Cardiac muscle cell (in vitro differentiated cells and primary cell): ENCODE results near the gene TNIP2. TPM values are rescaled to one million over a fixed set of nuclear protein-coding genes. Genes with fewer than 3 reads are reported as not detected.
A peak's percentile ranks its signal among the peaks of the same experiment; 100 is the strongest.

Experiments used
- DNase-seq, 2 donors: peaks; one replicate each; pipeline versions ENCODE4 v3.0.0 to v3.0.0-alpha.2; 2010 to 2017; ENCODE audit warnings: low read depth in 1 of 2, low spot score in 1 of 2
- H3K27ac ChIP-seq: fragments of 200-600 bp; sonication (generic); 2 replicates; pipeline ENCODE4 v1.5.1; 2016
- H3K27me3 ChIP-seq: fragments of 200-600 bp; sonication (generic); 2 replicates; pipeline ENCODE4 v1.6.0; 2016; ENCODE audit warnings: control low read depth
- H3K36me3 ChIP-seq: fragments of 200-600 bp; sonication (generic); 2 replicates; pipeline ENCODE4 v1.5.1; 2016; ENCODE audit warnings: control low read depth
- H3K4me1 ChIP-seq: fragments of 200-600 bp; sonication (generic); 2 replicates; pipeline ENCODE4 v1.8.1; 2017; ENCODE audit warnings: low read depth, mild to moderate bottlenecking, mixed run types
- H3K4me3 ChIP-seq: fragments of 200-600 bp; sonication (generic); 2 replicates; pipeline ENCODE4 v1.5.1; 2016; ENCODE audit warnings: mild to moderate bottlenecking
- H3K9me3 ChIP-seq: fragments of 200-600 bp; sonication (generic); 2 replicates; pipeline ENCODE4 v1.5.1; 2017; ENCODE audit warnings: low read depth, mild to moderate bottlenecking, control low read depth
- polyA plus RNA-seq: library from polyadenylated mRNA; unstranded; fragments of >200 nt; fragmentation: Nextera tagmentation; extraction: Ambion mirVana; gene quantifications from 2 replicates; pipeline ENCODE4 v1.2.1, GENCODE V29; 2016
- total RNA-seq: library from RNA; depleted of rRNA; stranded (reverse); fragments of >200 nt; gene quantifications from 2 replicates; pipeline ENCODE4 v1.2.3, GENCODE V29; 2016
- TF ChIP-seq, protein P1 (sequence below): IDR thresholded peaks from 2 replicates; pipeline ENCODE4 v1.5.1; 2012; ENCODE audit warnings: low read depth, mild to moderate bottlenecking, low read length

Gene TNIP2, protein sequence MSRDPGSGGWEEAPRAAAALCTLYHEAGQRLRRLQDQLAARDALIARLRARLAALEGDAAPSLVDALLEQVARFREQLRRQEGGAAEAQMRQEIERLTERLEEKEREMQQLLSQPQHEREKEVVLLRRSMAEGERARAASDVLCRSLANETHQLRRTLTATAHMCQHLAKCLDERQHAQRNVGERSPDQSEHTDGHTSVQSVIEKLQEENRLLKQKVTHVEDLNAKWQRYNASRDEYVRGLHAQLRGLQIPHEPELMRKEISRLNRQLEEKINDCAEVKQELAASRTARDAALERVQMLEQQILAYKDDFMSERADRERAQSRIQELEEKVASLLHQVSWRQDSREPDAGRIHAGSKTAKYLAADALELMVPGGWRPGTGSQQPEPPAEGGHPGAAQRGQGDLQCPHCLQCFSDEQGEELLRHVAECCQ
- 41.7 and 58.5 TPM in 2 replicates for total RNA-seq
- 32.7 and 48.3 TPM in 2 replicates for polyA plus RNA-seq

DNA sequence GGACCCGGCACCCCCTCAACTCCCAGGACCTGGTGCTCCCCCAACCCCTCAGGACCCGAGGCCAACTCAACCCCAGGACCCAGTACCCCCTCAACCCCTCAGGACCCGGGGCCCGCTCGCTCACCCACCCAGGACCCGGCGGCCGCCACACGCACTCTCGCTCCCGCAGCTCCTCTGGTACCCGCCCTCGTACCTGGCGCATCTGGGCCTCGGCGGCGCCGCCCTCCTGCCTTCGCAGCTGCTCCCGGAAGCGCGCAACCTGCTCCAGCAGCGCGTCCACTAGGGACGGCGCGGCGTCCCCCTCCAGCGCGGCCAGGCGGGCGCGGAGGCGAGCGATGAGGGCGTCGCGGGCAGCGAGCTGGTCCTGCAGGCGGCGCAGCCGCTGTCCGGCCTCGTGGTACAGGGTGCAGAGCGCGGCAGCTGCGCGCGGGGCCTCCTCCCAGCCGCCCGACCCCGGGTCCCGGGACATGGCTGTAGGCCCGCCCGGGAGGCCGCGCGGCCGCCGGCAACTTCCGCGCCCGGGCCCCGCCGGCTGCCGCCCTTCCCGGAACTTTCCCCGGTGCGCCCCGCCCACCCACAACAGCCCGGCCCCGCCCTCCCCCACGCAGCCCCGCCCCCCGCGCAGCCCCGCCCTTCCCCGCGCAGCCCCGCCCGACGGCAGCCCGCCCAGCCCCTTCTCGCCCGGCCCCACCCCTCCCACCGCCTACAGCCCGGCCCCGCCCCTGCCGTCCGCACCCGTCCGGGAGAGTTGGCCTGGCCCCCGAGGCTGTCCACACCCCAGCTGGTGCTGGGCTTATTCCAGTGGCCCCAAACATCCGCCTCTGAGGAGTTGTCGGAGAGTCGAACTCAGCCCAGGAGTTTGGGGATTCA, at the start of gene TNIP2:
TSS of gene TNIP2 (minus strand) at position 516 of the 870 bp plus-strand sequence. CDS start at position 469, 47 bp downstream.
- no peaks in the 10 kb centered on the region for H3K27me3 ChIP-seq
- peak within 1 kb of the TSS; percentile 59 for H3K27ac ChIP-seq
- peak within 1 kb of the TSS; percentile 93 for H3K4me3 ChIP-seq

DNA sequence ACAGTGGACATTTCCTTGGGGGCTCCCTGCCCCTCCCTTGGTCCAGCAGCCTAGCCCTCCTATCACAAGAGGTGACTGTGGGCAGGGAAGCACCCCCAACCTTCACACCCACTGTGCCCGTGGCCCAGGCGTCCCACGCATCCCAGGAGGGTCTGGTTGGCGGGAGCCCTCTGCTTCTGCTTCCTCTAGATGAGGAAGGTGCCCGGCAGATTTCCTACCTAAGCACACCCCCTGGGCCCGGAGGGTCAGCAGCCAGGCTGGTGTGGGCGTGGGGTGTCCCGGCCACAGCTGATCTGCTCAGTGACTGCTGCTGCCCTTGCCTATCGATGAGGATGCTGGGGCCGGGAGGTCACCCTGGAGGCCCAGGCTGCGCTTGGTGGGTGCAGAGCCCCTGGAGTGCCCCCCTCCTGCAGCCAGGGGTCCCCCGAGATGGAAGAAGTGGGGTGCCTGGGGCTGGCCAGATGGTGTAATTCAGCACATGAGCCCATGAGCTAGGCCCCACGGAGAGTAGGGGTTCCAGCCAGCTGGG, 48.9 kb upstream of the TNIP2 start:
- Histone ChIP-seq H3K9me3 (no peaks in the 10 kb centered on the region), H3K4me1 (peaks cover 19% of the 10 kb centered on the region), H3K4me3 (no peak overlapping the region), H3K27ac (no peak overlapping the region), H3K27me3 (no peaks in the 10 kb centered on the region), H3K36me3 (no peaks in the 10 kb centered on the region)
- DNase-seq = no peak
- TF ChIP-seq, protein P1, sequence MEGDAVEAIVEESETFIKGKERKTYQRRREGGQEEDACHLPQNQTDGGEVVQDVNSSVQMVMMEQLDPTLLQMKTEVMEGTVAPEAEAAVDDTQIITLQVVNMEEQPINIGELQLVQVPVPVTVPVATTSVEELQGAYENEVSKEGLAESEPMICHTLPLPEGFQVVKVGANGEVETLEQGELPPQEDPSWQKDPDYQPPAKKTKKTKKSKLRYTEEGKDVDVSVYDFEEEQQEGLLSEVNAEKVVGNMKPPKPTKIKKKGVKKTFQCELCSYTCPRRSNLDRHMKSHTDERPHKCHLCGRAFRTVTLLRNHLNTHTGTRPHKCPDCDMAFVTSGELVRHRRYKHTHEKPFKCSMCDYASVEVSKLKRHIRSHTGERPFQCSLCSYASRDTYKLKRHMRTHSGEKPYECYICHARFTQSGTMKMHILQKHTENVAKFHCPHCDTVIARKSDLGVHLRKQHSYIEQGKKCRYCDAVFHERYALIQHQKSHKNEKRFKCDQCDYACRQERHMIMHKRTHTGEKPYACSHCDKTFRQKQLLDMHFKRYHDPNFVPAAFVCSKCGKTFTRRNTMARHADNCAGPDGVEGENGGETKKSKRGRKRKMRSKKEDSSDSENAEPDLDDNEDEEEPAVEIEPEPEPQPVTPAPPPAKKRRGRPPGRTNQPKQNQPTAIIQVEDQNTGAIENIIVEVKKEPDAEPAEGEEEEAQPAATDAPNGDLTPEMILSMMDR = no peak

More for the DNA sequence above, at the start of gene TNIP2:
- peak; percentile 88 to 91 for DNase-seq
- TF ChIP-seq, protein P1 = peak; percentile 26
- Histone ChIP-seq H3K36me3 (no peaks in the 10 kb centered on the region), H3K9me3 (no peaks in the 10 kb centered on the region), H3K4me1 (peaks cover 11% of the 10 kb centered on the region)

DNA sequence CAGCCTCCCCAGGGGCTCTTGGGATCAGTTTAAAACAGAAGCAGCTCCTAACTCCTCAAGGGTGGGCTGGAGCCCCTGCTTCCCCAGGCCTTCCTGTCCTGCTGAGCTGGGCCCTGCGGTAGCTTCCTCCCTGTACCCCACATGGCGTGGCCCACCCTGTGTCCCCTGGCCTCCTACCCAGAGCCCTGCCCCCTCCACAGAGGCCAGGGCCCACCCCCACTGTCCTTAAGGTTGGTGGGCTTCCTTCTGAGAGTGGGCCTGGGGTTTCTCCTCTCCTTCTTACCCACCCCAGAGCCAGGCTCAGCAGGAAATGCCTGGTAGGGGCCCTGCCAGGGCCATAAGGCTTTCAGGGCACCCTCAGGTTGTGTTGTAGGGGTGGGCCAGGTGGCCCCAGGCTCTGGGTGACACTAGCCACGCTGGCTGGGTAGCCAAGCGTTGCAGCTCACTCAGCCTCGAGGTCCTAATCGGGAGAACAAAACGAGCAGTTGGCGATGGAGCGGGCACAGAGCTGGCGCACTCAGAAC, 48.4 kb upstream of the TNIP2 start:
- Histone ChIP-seq H3K4me3 (no peak overlapping the region), H3K9me3 (no peaks in the 10 kb centered on the region), H3K27ac (no peak overlapping the region), H3K36me3 (no peaks in the 10 kb centered on the region), H3K27me3 (no peaks in the 10 kb centered on the region), H3K4me1 (peaks cover 24% of the 10 kb centered on the region)
- TF ChIP-seq, protein P1 = no peak
- no peak for DNase-seq

DNA sequence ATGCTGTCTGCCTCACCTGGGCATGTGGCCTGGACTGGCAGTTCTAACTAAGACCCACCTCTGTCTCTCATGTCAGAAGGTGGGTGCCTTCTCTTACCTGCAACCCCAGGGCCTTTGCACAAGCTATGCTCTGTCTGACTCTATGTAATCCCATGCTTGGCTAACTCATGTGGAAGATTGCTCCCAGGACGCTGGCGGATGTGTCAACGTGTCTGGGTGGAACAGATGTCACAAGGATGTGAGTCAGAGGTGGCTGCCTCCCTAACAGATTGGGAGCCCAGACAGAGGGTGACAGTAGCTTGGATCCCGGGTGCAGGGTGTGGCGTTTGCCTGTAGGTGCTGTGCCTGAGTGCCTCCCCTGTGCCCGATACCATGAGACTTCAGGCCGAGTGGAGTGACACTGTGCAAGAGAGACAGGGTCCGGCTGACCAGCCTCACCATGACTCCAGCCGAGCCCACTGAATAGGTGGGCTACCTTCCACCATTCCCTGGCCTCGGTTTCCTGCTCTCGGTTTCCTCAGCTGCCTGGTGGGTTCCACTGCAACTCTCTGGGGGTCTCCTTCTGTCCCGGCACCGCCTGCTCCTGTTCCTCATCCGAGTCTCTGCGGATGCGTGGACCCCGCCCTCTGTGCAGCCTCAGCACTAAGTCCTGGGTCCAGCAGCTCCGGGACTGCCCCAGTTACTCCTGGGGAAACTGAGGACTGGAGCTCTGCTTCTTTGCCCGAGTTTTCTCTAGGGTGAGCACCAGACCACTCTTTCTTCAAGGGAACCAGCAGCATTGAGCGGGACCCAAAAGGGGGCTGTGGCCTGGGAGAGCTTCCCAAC, 47.7 kb upstream of the TNIP2 start:
- TF ChIP-seq, protein P1 = no peak
- peaks cover 25% of the 10 kb centered on the region for H3K4me1 ChIP-seq
- no peak overlapping the region for H3K27ac ChIP-seq

More for the DNA sequence above, 47.7 kb upstream of the TNIP2 start:
- Histone ChIP-seq H3K27me3 (no peaks in the 10 kb centered on the region), H3K36me3 (no peaks in the 10 kb centered on the region), H3K4me3 (no peak overlapping the region), H3K9me3 (no peaks in the 10 kb centered on the region)
- DNase-seq = no peak
